LNCAP (cell line): ENCODE measurements around the gene SRGAP3.

Source experiments
- TF ChIP-seq, protein P1 (sequence below): fragments of 450-650 bp; IDR thresholded peaks from 2 replicates; pipeline ENCODE4 v1.5.1; 2017; ENCODE audit warnings: mild to moderate bottlenecking

Gene SRGAP3

DNA sequence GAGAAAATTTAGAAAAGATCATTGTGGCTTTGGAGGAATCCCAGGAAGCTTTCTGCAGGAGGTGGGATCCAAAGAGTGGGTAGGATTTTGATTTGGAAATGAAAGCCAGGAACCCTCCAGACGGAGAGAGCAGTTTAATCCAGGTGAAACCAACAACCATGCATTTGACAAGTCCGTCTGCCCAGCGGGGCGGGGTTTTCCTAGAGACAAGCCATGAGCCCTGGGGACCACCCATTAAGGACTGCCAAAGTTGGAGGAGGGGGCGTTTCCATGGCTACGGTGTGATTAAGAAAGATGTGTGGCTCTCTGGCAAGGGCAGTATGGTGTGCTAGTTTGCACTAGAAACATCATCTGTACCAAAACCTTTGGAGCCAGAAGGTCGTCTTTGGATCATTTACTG lies 53.4 kb downstream of the SRGAP3 start:
- TF ChIP-seq, protein P1, sequence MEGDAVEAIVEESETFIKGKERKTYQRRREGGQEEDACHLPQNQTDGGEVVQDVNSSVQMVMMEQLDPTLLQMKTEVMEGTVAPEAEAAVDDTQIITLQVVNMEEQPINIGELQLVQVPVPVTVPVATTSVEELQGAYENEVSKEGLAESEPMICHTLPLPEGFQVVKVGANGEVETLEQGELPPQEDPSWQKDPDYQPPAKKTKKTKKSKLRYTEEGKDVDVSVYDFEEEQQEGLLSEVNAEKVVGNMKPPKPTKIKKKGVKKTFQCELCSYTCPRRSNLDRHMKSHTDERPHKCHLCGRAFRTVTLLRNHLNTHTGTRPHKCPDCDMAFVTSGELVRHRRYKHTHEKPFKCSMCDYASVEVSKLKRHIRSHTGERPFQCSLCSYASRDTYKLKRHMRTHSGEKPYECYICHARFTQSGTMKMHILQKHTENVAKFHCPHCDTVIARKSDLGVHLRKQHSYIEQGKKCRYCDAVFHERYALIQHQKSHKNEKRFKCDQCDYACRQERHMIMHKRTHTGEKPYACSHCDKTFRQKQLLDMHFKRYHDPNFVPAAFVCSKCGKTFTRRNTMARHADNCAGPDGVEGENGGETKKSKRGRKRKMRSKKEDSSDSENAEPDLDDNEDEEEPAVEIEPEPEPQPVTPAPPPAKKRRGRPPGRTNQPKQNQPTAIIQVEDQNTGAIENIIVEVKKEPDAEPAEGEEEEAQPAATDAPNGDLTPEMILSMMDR = no peak

DNA sequence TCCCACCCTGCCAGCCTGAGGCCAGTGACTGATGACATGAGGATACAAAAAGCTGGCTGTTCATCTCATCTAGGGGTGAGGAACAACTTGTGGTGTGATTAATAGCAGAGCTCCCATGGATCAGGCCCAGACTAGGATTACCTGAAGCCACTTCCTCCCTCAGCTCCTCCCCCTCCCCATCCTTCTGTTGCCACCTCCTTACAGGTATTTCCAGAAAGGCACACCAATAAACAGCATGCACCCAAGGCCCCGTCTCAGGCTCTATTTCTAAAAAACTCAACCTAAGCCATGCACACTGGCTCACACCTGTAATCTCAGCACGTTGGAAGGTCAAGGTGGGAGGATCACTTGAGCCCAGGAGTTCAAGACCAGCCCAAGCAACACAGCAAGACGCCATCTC lies 54.1 kb downstream of the SRGAP3 start:
- TF ChIP-seq, protein P1 = no peak

- TF ChIP-seq, protein P1 = no peak
These were observed 54.8 kb downstream of the SRGAP3 start for GRCh38 chr3:9194509-9195184.

DNA sequence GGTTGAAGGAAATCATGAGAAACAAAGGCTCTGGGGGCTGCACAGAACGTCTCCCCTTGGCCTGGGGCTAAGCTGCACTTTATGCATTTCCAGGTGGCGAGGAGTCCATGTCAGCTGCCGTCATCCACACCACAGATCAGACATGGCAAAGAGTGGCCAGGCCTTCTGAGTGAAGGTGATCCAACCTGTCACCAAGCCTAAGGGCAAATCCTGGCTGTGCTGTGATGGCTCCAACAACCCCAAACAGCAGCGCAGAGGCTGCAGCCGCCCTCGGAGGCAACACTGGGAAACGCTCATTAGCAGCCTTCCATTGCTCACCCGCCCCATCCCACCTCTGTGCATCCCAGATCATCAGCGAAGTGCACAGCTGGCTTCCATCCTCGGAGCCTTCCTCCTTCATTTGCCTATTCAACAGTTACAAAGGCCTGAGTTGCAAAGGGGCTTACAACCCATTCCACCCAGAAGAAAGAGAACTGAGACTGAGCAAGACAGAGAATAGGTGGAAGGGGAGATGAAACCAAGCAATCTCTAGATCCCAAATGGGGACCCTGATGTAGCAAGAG lies 55.7 kb downstream of the SRGAP3 start:
- TF ChIP-seq, protein P1 = no peak

GRCh38 chr3:9193211-9193610 lies 56.2 kb downstream of the SRGAP3 start:
- TF ChIP-seq, protein P1 = no peak

DNA sequence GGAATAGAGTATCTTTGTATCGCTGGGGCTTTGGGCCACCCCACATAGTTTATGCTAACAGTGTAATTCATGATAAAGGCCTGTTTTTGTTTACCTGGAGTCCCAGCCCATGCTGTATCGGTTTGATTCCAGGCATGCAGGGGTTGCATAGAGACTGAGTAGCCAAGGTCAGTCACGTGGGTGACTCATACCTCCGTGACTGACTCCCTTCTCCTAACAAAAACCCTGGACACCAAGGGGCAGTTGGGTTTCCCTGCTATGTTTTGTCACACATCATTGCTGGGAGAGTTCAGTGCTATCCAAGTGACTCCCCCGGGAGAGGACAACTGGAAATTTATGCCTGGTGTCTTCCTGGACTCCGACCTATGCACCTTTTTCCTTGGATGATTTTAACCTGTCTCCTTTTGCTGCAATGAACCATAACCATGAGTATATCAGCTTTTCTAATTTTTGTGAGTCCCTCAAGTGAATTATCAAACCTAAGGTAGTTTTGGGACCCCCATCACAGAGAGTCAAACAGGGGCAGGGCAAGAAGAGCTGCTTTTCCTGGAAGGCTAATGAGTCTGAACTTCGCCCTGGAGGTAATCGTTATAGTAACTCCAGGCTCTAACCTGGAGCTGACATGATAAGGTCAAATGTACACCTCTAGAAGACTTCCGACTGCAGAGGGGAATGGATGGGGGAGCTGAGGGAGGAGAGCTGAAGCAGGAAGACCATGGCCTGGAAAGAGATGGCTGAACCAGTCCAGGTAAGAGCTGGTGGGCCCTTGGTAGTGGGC lies 57.0 kb downstream of the SRGAP3 start:
- TF ChIP-seq, protein P1 = no peak

GRCh38 chr3:9190276-9190675 lies 59.2 kb downstream of the SRGAP3 start:
- TF ChIP-seq, protein P1 = no peak
